A549 (cell line): ENCODE data around the gene ADARB2.

Experiments used
- CEBPB ChIP-seq, 2 experiments: fragments of >200 bp in 1 of 2; sonication (Bioruptor Twin) in 1 of 2; formaldehyde crosslinking in 1 of 2; IDR thresholded peaks; 2 replicates each; pipeline ENCODE4 v1.6.1; 2012 to 2016
- HDAC2 ChIP-seq: fragments of 200-600 bp; sonication (generic); IDR thresholded peaks from 2 replicates; pipeline ENCODE4 v1.6.1; 2016
- JUN ChIP-seq, 2 experiments: fragments of >200 bp; sonication (Bioruptor Twin); formaldehyde crosslinking; IDR thresholded peaks; 2 replicates in 1 of 2; 3 replicates in 1 of 2; pipeline ENCODE4 v1.6.1; 2016 to 2017
- MAFK ChIP-seq: fragments of 450-650 bp; IDR thresholded peaks from 2 replicates; pipeline ENCODE4 v1.6.1; 2014; ENCODE audit not compliant: partially characterized antibody
- RAD21 ChIP-seq, 2 experiments: fragments of >200 bp in 1 of 2; sonication (Bioruptor Twin) in 1 of 2; formaldehyde crosslinking in 1 of 2; IDR thresholded peaks in 1 of 2; conservative IDR thresholded peaks in 1 of 2; 2 replicates in 1 of 2; 3 replicates in 1 of 2; pipeline ENCODE4 v1.6.1; 2012 to 2018; ENCODE audit warnings: inconsistent platforms in 1 of 2
- TF ChIP-seq, protein P1 (sequence below): fragments of >200 bp; sonication (Bioruptor Twin); formaldehyde crosslinking; IDR thresholded peaks from 3 replicates; pipeline ENCODE4 v1.5.1; 2016

- TF ChIP-seq, protein P1, sequence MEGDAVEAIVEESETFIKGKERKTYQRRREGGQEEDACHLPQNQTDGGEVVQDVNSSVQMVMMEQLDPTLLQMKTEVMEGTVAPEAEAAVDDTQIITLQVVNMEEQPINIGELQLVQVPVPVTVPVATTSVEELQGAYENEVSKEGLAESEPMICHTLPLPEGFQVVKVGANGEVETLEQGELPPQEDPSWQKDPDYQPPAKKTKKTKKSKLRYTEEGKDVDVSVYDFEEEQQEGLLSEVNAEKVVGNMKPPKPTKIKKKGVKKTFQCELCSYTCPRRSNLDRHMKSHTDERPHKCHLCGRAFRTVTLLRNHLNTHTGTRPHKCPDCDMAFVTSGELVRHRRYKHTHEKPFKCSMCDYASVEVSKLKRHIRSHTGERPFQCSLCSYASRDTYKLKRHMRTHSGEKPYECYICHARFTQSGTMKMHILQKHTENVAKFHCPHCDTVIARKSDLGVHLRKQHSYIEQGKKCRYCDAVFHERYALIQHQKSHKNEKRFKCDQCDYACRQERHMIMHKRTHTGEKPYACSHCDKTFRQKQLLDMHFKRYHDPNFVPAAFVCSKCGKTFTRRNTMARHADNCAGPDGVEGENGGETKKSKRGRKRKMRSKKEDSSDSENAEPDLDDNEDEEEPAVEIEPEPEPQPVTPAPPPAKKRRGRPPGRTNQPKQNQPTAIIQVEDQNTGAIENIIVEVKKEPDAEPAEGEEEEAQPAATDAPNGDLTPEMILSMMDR = no peak
- TF ChIP-seq MAFK = no peak
- no peak for TF ChIP-seq JUN (IDR thresholded peaks at IDR 0.05)
- no peak for TF ChIP-seq CEBPB (IDR thresholded peaks at IDR 0.05)
- no peak for TF ChIP-seq RAD21 (conservative IDR thresholded peaks at IDR 0.05 in 1 of 2, IDR thresholded peaks at IDR 0.05 in 1 of 2)
- no peak for TF ChIP-seq HDAC2
These were observed 463.1 kb downstream of the ADARB2 start for GRCh38 chr10:1274111-1274661.
